ENCODE results near the gene KASH5. TPM values are rescaled to one million over a fixed set of nuclear protein-coding genes. Genes with fewer than 3 reads are reported as not detected.

KASH5 gene
- total and polyA plus RNA-seq, 2 of the 4 experiments (the other 2 are of a cell fraction) = not detected

GRCh38 chr19:49398001-49398615 lies 10.1 kb downstream of the KASH5 start (continued):
- TF ChIP-seq CTCF (conservative IDR thresholded peaks at IDR 0.05; ENCODE audit: low read depth, low read length) = no peak
- TF ChIP-seq MXI1 (IDR thresholded peaks at IDR 0.05; ENCODE audit: borderline replicate concordance, low read depth, low read length) = no peak

- H4K20me1 ChIP-seq (ENCODE audit: insufficient read depth, low read length) = no peaks in the 10 kb centered on the region
- no peak overlapping the region for H3K4me3 ChIP-seq (ENCODE audit: insufficient read depth, low read depth, low read length)
- no peaks in the 10 kb centered on the region for H3K9me3 ChIP-seq (ENCODE audit: control insufficient read depth, insufficient read depth, low read length)
- no peak overlapping the region for H2BK5ac ChIP-seq (ENCODE audit: low read depth, low read length, poor library complexity, severe bottlenecking)
- dilution Hi-C loops (cut with HindIII; ENCODE audit: low sequenced_read_pairs, unreplicated experiment) (no loop called here), in situ Hi-C loops (cut with MboI; ENCODE audit: low sequenced_read_pairs) (loop anchor here (10.0 kb wide), 1 partner anchor 46 kb away; the partner anchor contains the start of gene SLC17A7), intact Hi-C loops (cut with micrococcal nuclease) (no loop called here)
- no peak overlapping the region for H2AK5ac ChIP-seq (ENCODE audit: low read depth, low read length)
- H4K8ac ChIP-seq (ENCODE audit: low read depth in 2 of 2, low read length in 2 of 2) = no peak overlapping the region
- no peak overlapping the region for H3K4ac ChIP-seq (ENCODE audit: low read depth, low read length)
- no peak overlapping the region for H3K23ac ChIP-seq (ENCODE audit: low read depth, low read length)
- no TSS peak for BruUV-seq (replicated peaks)
- no peak for DNase-seq
- peaks cover 59% of the 10 kb centered on the region for H3K27me3 ChIP-seq (ENCODE audit: control insufficient read depth, insufficient read depth, low read length)
- ChIA-PET POLR2A (ENCODE audit: unreplicated experiment) (no interaction called here), CTCF (no interaction called here)
- no peak overlapping the region for H2BK120ac ChIP-seq (ENCODE audit: low read depth, low read length)
- no peak overlapping the region for H4K91ac ChIP-seq (ENCODE audit: insufficient read depth, low read depth, low read length)
- H3K36me3 ChIP-seq (ENCODE audit: control insufficient read depth, insufficient read depth, low read length) = no peaks in the 10 kb centered on the region
- ATAC-seq (ENCODE audit: low read depth) = no peak
- no peak overlapping the region for H3K18ac ChIP-seq (ENCODE audit: low read depth, low read length)
- H3K27ac ChIP-seq (ENCODE audit: insufficient read depth, low read length) = no peak overlapping the region
- H2BK15ac ChIP-seq (ENCODE audit: low read depth, low read length) = no peak overlapping the region
- H2BK20ac ChIP-seq (ENCODE audit: low read depth, low read length) = no peak overlapping the region
- H4K5ac ChIP-seq (ENCODE audit: low read depth, low read length) = no peak overlapping the region
- H2AK9ac ChIP-seq (replicated peaks; ENCODE audit: low read depth, low read length, poor library complexity) = no peak overlapping the region
- no peak overlapping the region for H3K9ac ChIP-seq (ENCODE audit: low read depth, low read length)
- H3K56ac ChIP-seq (ENCODE audit: extremely low read depth, insufficient read depth, low read length) = no peak overlapping the region
- WGBS, 2 experiments (ENCODE audit: extremely low coverage in 2 of 2, insufficient read length in 1 of 2) = no CpG with 5 or more reads among the region's 6 CpGs
- H3K9me1 ChIP-seq (ENCODE audit: insufficient read depth, low read length) = no peaks in the 10 kb centered on the region
- no peak overlapping the region for H3K4me2 ChIP-seq (ENCODE audit: low read depth, low read length)
- no peak overlapping the region for H3K14ac ChIP-seq (replicated peaks; ENCODE audit: low read depth, low read length)
- H3K79me1 ChIP-seq (ENCODE audit: low read depth in 1 of 2, low read length in 2 of 2) = no peaks in the 10 kb centered on the region
- no peak overlapping the region for H2AFZ ChIP-seq (replicated peaks; ENCODE audit: low read length, poor library complexity)
- H3K4me1 ChIP-seq (ENCODE audit: control insufficient read depth, insufficient read depth, low read length) = peaks cover 6% of the 10 kb centered on the region; the same call in 1 of the 2 replicates
- TF ChIP-seq CTCF (conservative IDR thresholded peaks at IDR 0.05; ENCODE audit: low read depth, low read length) (no peak), RAD21 (IDR thresholded peaks at IDR 0.05; ENCODE audit: low read length) (no peak), BHLHE40 (IDR thresholded peaks at IDR 0.05; ENCODE audit: low read depth, low read length) (no peak), ELK1 (IDR thresholded peaks at IDR 0.05; ENCODE audit: borderline replicate concordance, low read depth, low read length) (no peak), CHD1 (IDR thresholded peaks at IDR 0.05; ENCODE audit: low read depth, low read length) (no peak), USF2 (IDR thresholded peaks at IDR 0.05; ENCODE audit: low read depth, low read length) (no peak), CEBPB (IDR thresholded peaks at IDR 0.05; ENCODE audit: low read depth, low read length) (no peak), FOS (IDR thresholded peaks at IDR 0.05; ENCODE audit: low read depth, low read length) (no peak), RFX5 (IDR thresholded peaks at IDR 0.05; ENCODE audit: low read depth, low read length) (no peak)
Measured at GRCh38 chr19:49398931-49399330, 10.9 kb downstream of the KASH5 start.

Data from IMR-90 (cell line).